Fibroblast of the conjunctiva (primary cell): ENCODE results near the gene ZNF69.
"Not testable (repeated sequence)": the region's sequence is repeated elsewhere in the genome, so short reads cannot be mapped to it uniquely, and the experiment has no call there.

Experiments
- DNase-seq: peaks from one replicate; pipeline ENCODE4 v3.0.0-alpha.2; 2010; ENCODE audit warnings: low read depth

ZNF69 gene

DNA sequence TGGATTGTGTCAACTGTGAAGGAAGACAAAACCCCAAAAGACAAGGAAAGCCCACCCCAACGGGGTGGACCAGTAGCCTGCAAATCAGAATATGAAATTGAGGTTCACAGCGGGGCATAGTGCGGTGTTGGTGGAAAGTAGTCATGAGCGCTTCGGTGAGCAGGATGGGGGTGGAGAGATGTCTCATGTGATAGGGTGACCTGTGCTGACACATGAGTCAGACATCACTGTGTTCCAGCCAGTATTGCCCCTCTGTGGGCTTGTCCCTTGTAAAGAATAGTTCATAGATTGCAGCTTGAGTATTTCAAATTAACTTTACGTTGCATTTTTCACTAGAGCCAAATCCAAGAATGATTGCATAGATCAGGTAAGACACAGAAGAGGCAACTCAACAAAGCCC lies 7.3 kb downstream of the ZNF69 start:
- DNase-seq, result no peak

DNA sequence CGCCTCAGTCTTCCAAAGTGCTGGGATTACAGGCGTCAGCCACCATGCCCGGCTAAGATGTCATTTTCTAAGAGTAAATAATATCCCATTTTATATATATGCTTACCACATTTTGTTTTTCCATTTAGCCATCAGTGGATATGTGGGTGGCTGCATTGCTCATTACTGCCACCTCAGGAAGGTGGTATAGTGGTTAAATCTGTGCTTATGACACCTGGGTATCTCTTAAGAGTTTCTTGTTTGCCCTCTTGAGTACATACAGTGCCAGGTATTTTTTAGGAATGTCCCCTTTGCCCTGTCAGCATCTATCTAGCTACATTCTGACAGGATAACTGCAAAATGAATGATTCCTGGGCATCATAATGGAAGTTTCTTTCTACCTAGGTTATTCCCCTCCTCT lies 14.6 kb downstream of the ZNF69 start:
- no peak for DNase-seq

DNA sequence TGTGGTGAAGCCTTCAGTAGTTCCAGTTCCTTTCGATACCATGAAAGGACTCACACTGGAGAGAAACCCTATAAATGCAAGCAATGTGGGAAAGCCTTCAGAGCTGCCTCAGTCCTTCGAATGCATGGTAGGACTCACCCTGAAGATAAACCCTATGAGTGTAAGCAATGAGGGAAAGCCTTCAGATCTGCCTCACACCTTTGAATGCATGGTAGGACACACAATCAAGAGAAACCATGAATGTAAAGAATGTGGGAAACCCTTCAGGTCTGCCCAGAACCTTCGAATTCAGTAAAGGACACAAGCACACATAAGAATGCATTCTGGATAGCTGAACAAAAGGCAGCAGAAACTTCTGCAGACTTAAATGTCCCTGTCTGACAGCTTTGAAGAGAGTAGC lies 18.3 kb downstream of the ZNF69 start:
- no peak for DNase-seq

DNA sequence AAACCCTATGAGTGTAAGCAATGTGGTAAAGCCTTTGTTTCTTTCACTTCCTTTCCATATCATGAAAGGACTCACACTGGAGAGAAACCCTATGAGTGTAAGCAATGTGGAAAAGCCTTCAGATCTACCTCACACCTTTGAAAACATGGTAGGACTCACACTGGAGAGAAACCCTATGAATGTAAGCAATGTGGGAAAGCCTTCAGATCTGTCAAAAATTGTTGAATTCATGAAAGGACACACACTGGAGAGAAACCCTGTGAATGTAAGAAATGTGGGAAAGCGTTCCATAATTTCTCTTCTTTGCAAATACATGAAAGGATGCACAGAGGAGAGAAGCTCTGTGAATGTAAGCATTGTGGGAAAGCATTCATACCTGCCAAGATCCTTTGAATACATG lies 24.4 kb downstream of the ZNF69 start:
- not testable (repeated sequence) for DNase-seq

DNA sequence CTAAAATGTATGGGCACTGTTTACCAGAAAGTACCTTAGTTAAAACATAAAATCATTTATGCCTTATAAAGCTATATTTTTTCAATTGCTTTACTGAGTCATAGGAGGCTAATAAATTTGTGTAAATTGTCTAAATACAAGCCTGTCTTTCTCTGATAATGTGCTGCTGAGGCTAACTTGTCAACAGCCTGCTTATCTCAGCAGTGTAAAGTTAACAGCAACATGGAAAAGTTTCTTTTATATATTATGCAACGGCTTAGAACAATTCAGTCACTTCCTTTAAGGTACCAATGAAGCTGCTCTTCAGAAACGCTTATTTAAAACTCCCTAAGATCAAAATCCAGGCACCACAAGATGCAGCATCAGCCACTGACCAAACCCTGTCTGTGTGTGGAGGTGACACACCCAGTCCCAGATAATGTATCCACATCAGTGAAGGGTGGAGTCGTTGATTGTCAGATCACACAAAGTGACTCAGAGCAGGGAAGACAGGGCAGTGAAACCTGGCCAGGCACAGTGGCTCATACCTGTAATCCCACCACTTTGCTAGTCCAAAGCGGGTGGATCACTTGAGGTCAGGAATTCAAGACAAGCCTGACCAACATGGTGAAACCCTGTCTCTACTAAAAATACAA lies 27.0 kb downstream of the ZNF69 start:
- DNase-seq, result not testable (repeated sequence)

DNA sequence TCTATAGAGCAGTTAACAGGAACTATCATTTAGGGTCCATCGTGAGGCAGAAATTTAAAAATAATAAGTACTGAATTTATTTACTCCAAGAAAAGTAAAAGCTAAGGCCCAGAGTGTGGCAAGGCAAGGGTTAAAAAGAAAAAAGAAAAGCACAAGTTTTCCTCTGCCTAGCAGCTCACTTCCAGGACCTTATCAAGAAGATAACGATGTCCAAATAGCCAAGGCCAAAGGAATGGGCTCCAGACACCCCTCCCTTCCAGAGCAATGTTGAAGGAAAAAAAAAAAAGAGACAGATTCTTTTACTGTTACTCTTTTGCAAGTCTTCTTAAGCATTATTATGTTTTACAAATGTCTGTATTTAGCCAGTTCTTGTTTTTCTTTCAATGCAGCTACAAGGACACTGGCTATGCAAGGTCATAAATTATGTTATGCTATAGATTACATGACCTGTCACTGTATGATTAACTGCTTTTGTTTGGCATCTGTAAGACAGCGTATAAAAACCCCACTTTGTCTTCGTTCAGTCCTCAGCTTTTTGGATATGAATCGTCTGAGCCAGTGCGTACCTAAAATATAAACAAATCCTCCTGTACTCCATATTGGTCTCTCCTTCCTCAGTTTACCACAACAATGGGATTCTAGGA lies 34.4 kb downstream of the ZNF69 start:
- no peak for DNase-seq

DNA sequence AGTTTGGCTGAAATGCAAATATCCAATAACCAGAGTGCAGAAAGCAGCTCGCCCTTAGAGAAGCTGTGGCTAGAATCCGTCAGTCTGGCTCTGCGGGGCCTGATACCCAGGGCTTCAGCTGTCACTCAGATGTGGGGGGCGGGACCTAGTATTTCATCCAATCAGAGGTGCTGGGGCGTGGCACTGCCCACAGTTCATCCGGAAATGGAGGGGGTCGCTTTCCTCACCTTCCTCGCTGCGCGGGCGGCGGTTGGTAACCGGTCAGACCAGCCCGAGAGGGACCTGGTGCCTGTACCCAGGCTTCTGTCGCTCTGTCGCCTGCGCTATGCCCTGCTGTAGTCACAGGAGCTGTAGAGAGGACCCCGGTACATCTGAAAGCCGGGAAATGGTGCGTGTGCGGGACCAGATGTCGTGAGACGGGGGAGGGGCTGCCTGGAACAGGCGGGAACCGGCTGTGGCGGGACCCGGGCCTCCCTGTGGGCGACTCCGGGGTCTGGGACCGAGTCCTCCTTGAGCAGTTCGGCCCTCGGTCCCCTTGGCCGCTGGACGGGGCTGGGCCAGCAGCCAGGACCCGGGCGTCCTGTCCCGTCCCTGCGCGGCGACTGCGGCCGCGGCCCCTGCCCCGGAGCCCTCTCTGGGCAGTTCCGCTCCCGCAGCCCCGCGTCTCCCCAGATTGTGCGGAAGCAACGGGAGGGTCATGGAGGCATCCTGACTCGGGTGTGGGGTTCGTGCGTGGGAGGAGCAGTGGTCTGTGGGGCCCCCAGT lies 37.5 kb downstream of the ZNF69 start, which contains the start of gene ZNF700:
Gene ZNF700 (plus strand): TSS at position 222 of the 765 bp plus-strand sequence. CDS start 104 bp downstream, at position 326.
- peak; percentile 80 for DNase-seq

DNA sequence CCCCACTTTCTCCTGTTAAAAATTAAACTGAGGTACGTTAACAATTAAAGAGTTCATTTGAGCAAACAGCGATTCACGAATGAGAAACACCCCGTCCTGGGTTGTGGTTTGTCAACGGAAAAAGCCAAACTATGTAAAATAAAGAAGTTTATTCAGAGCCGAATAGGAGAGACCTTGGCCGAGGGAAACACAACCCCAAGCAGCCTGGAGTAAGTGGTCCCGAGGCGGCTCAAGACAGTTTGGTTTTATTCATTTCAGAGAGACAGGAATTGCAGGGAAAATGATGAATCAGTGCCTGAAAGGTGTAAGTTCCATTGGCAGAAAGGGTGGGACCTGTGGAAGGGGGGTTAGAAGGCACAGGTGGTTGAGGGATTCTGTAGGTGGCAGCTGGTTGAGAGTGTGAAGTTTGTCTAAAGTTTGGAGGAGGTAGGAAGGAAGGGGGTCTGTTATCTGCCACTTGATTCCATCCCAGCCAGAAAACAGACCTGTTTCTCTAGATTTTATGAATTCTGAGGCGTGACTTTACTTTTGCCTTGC lies 38.1 kb downstream of the ZNF69 start:
- not testable (repeated sequence) for DNase-seq

DNA sequence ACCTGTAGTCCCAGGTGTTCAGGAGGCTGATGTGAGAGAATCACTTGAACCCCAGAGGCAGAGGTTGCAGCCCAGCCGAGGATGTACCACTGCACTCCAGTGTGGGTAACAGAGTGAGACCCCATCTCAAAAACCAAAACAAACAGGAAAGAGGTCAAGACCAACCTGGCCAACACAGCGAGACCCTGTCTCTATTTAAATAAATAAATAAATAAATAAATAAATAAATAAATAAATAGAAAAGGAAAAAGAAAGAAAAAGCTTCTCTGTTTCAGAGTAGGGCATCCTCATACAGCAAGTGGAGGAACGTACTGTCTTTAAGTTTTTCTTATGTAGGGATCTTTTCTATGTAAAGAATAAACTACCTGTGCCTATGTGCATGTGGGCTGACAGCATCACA lies 39.6 kb downstream of the ZNF69 start:
- DNase-seq, result no peak

DNA sequence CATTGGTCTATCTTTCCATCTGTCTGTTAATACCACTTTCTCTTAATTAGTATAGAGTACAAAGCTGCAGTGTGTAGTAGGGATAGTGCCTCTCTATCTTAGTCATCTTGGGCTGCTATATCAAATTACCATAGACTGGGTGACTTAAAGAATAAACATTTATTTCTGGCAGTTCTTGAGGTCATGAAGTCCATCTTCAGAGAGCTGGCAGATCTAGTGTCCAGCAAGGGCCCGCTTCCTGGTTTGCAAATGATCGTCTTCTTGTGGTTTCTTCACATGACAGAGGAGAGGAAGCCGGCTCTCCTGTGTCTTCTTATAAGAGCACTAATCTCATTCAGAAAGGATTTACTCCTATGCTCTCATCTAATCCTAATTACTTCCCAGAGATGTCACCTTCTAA lies 43.5 kb downstream of the ZNF69 start:
- no peak for DNase-seq

DNA sequence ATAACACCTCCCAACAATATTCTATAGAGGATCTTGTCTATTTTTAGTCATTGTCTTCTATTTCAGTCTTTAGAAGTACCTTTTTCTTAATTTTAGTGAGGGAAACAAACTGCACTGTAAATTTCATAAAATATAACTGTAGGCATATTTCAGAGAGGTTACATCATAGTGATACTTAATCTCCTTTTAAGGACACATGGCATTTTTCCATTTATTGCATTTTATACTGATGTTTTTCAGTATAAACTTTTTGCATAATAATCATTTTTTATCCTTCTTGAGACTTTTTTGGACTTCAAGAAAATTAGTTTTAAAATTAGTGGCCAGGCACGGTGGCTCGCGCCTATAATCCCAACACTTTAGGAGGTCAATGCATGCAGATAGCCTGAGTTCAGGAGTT lies 43.9 kb downstream of the ZNF69 start:
- no peak for DNase-seq

DNA sequence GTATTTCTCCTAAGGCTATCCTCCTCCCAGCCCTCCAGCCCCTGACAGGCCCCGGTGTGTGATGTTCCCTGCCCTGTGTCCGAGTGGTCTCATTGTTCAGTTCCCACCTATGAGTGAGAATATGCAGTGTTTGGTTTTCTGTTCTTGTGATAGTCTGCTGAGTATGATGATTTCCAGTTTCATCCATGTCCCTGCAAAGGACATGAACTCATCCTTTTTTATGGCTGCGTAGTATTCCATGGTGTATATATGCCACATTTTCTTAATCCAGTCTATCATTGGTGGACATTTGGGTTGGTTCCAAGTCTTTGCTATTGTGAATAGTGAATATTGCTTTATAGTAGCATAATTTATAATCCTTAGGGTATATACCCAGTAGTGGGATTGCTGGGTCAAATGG lies 48.2 kb downstream of the ZNF69 start:
- DNase-seq, result not testable (repeated sequence)

DNA sequence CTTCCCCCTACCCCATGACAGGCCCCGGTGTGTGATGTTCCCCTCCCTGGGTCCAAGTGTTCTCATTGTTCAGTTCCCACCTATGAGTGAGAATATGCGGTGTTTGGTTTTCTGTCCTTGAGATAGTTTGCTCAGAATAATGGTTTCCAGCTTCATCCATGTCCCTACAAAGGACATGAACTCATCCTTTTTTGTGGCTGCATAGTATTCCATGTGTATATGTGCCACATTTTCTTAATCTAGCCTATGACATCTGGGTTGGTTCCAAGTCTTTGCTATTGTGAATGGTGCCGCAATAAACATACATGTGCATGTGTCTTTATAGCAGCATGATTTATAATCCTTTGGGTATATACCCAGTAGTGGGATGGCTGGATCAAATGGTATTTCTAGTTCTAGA lies 50.8 kb downstream of the ZNF69 start:
- DNase-seq, result not testable (repeated sequence)

DNA sequence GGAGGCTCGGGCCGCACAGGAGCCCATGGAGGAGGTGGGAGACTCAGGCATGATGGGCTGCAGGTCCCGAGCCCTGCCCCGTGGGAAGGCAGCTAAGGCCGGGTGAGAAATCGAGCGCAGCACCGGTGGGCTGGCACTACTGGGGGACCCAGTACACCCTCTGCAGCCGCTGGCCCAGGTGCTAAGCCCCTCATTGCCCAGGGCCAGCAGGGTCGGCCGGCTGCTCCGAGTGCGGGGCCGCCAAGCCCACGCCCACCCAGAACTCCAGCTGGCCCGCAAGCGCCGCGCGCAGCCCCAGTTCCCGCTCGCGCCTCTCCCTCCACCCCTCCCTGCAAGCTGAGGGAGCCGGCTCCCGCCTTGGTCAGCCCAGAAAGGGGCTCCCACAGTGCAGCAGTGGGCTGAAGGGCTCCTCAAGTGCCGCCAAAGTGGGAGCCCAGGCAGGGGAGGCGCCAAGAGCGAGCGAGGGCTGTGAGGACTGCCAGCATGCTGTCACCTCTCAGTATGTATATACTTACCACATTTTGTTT lies 53.8 kb downstream of the ZNF69 start:
- DNase-seq, result not testable (repeated sequence)

DNA sequence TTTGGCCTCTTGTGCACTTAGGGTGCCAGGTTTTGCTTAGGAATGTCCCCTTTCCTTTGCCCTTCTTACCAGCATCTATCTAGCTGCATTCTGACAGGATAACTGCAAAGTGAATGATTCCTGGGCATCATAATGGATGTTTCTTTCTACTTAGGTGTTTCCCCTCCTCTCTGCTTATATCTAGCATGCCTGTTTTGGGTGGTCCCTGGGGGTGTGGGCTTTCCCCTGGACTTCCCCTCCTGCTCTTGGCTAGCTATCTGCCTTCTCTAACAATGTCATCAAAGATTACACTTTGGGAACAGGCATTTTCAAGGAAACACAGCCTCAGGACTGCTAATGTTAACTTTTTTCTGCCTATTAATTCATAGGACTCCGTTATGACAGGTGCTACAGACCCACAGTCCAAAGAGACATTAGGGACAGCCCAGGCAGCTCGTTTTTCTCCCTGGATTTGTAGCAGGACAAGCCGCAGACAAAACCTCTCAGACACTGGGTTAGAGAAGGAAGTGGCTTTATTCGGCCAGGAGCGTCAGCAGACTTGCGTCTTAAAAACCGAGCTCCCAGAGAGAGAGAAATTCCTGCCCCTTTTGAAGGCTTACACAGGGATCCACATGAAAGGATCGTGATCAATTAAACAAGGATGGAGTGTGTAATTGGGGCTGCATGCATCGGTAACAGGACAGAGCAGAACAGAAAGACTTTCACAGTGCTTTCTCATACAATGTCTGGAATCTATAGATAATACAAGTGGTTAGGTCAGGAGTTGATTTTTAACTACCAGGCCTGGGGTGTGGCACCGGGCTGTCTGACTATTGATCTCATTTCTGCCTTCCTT lies 54.6 kb downstream of the ZNF69 start:
- DNase-seq, result no peak

DNA sequence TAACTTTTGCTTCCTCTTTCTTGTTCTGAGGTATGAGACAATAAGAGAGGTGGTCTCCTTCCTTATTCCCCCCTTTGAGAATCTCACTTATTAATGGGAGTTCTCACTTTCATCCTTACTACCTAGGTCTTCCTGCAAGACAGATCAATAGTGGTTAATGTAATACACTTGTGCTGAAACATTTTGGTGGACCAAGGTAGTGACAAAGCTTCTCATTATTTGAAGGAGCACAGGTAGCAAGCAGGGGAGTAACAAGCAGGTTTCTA lies 55.2 kb downstream of the ZNF69 start:
- DNase-seq, result no peak

DNA sequence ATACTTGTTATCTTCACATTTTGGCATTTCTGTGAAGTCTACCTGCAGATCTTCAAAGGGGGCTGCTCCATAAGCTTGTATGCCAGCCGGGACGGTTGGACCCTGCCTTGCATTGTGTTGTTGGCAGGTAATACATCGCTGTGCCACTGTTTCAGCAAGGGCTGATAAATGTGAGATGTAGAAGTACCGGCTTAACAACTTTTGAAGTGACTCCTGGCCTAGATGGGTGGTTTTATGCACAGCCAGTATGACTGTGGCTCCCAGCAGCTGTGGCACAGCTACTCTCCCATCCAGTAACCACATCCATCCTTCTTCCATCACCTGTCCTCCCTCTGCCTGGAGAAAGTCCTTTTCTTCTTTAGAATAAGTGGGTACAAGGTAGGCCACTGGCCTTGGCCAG lies 57.1 kb downstream of the ZNF69 start:
- DNase-seq, result no peak

DNA sequence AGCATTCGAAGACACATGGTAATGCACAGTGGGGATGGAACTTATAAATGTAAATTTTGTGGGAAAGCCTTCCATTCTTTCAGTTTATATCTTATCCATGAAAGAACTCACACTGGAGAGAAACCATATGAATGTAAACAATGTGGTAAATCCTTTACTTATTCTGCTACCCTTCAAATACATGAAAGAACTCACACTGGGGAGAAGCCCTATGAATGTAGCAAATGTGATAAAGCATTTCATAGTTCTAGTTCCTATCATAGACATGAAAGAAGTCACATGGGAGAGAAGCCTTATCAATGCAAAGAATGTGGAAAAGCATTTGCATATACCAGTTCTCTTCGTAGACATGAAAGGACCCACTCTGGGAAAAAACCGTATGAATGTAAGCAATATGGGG lies 61.1 kb downstream of the ZNF69 start:
- no peak for DNase-seq

DNA sequence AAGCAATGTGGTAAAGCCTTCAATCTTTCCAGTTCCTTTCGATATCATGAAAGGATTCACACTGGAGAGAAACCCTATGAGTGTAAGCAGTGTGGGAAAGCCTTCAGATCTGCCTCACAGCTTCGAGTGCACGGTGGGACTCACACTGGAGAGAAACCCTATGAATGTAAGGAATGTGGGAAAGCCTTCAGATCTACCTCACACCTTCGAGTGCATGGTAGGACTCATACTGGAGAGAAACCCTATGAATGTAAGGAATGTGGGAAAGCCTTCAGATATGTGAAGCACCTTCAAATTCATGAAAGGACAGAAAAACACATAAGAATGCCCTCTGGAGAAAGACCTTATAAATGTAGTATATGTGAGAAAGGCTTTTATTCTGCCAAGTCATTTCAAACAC lies 61.6 kb downstream of the ZNF69 start:
- no peak for DNase-seq

DNA sequence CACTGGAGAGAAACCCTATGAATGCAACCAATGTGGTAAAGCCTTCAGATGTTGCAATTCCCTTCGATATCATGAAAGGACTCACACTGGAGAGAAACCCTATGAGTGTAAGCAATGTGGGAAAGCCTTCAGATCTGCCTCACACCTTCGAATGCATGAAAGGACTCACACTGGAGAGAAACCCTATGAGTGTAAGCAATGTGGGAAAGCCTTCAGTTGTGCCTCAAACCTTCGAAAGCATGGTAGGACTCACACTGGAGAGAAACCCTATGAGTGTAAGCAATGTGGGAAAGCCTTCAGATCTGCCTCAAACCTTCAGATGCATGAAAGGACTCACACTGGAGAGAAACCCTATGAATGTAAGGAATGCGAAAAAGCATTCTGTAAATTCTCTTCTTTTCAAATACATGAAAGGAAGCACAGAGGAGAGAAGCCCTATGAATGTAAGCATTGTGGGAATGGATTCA lies 62.1 kb downstream of the ZNF69 start:
- not testable (repeated sequence) for DNase-seq

DNA sequence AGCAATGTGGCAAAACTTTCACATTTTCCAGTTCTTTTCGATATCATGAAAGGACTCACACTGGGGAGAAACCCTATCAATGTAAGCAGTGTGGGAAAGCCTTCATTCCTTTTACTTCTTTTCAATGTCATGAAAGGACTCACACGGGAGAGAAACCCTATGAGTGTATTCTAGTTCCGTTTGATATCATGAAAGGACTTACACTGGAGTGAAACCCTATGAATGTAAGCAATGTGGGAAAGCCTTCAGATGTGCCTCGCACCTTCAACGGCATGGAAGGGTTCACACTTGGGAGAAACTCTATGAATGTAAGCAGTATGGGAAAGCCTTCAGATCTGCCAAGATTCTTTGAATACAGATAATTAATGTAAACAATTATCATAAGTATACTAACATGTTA lies 62.7 kb downstream of the ZNF69 start:
- DNase-seq, result no peak
